ENCODE data around the gene C16orf95. TPM values are rescaled to one million over a fixed set of nuclear protein-coding genes. Genes with fewer than 3 reads are reported as not detected.
A peak's percentile ranks its signal among the peaks of the same experiment; 100 is the strongest.
"Not testable (repeated sequence)": the region's sequence is repeated elsewhere in the genome, so short reads cannot be mapped to it uniquely, and the experiment has no call there.

C16orf95 gene
- total RNA-seq (1 to 10 TPM; 7.5 to 8.4 TPM), polyA plus RNA-seq (2.5 TPM)

GRCh38 chr16:87316923-87317749 lies at the start of gene C16orf95:
TSS of gene C16orf95 (minus strand) at chr16:87317392. CDS start at chr16:87317242, 150 bp downstream.
- Histone ChIP-seq H3K36me3 (ENCODE audit: insufficient read depth, low read length) (no peaks in the 10 kb centered on the region), H3K27ac (ENCODE audit: low read depth, low read length) (peak within 1 kb of the TSS; percentile 91), H3K4me3 (ENCODE audit: low read length) (peak within 1 kb of the TSS; percentile 90), H3K4me1 (ENCODE audit: insufficient read depth, low read length) (peaks cover 9% of the 10 kb centered on the region), H3K27me3 (ENCODE audit: insufficient read depth, low read length, poor library complexity, severe bottlenecking) (no peaks in the 10 kb centered on the region), H3K9me3 (ENCODE audit: low read length) (no peaks in the 10 kb centered on the region)
- Mint-ChIP-seq H3K27me3 (no peaks in the 10 kb centered on the region), H3K4me3 (peak within 1 kb of the TSS; percentile 89 to 99 (median 94)), H3K36me3 (peaks cover 0 to 10% (median 0%) of the 10 kb centered on the region in 3 donors), H3K27ac (peak within 1 kb of the TSS; percentile 88 to 99 (median 95)), H3K4me1 (peaks cover 13 to 21% (median 15%) of the 10 kb centered on the region in 3 donors), H3K9me3 (no peaks in the 10 kb centered on the region)
- DNase-seq: peak; percentile 93 to 97 (median 96)
- ChIA-PET CTCF (interaction anchor here (1.0 to 4.1 kb wide), 6 partner anchors 17 to 318 kb away, joined by 3 to 30 read pairs (median 6); partner anchors contain the start of gene FBXO31), POLR2A (interaction anchor here (0.7 to 2.5 kb wide), 5 partner anchors 14 to 453 kb away, joined by 3 to 22 read pairs (median 3); partner anchors contain the start of genes FBXO31 and MAP1LC3B)

GRCh38 chr16:87366930-87367329 lies 49.7 kb upstream of the C16orf95 start:
- no peak overlapping the region for H3K4me3 ChIP-seq (ENCODE audit: low read length)
- no peaks in the 10 kb centered on the region for H3K27me3 ChIP-seq (ENCODE audit: insufficient read depth, low read length, poor library complexity, severe bottlenecking)
- ChIA-PET POLR2A (no interaction called here), CTCF (no interaction called here)
- Mint-ChIP-seq H3K4me3 (no peak overlapping the region), H3K27me3 (no peaks in the 10 kb centered on the region), H3K36me3 (peaks cover 0 to 51% (median 6%) of the 10 kb centered on the region in 3 donors), H3K4me1 (peaks cover 38 to 75% (median 53%) of the 10 kb centered on the region in 3 donors), H3K27ac (no peak overlapping the region), H3K9me3 (no peaks in the 10 kb centered on the region)
- no peaks in the 10 kb centered on the region for H3K4me1 ChIP-seq (ENCODE audit: insufficient read depth, low read length)
- no peak overlapping the region for H3K27ac ChIP-seq (ENCODE audit: low read depth, low read length)
- DNase-seq: no peak
- no peaks in the 10 kb centered on the region for H3K9me3 ChIP-seq (ENCODE audit: low read length)
- H3K36me3 ChIP-seq (ENCODE audit: insufficient read depth, low read length): no peaks in the 10 kb centered on the region

GRCh38 chr16:87366288-87366687 lies 49.1 kb upstream of the C16orf95 start:
- H3K27ac Mint-ChIP-seq: peak overlapping the region in 2 of 8 donors; percentile 65 to 79
- H3K4me1 ChIP-seq (ENCODE audit: insufficient read depth, low read length): no peaks in the 10 kb centered on the region
- CTCF ChIA-PET: no interaction called here

GRCh38 chr16:87365021-87365713 lies 48.0 kb upstream of the C16orf95 start:
- Histone ChIP-seq H3K27me3 (ENCODE audit: insufficient read depth, low read length, poor library complexity, severe bottlenecking) (no peaks in the 10 kb centered on the region), H3K27ac (ENCODE audit: low read depth, low read length) (no peak overlapping the region), H3K36me3 (ENCODE audit: insufficient read depth, low read length) (peaks cover under 1% of the 10 kb centered on the region), H3K9me3 (ENCODE audit: low read length) (no peaks in the 10 kb centered on the region), H3K4me3 (ENCODE audit: low read length) (no peak overlapping the region), H3K4me1 (ENCODE audit: insufficient read depth, low read length) (no peaks in the 10 kb centered on the region)
- POLR2A ChIA-PET: no interaction called here
- no peak overlapping the region for H3K4me3 Mint-ChIP-seq
- peaks cover 30 to 60% (median 47%) of the 10 kb centered on the region in 3 donors for H3K4me1 Mint-ChIP-seq
- CTCF ChIA-PET: no interaction called here
- DNase-seq: no peak
- H3K27ac Mint-ChIP-seq: peak overlapping the region in 3 of 8 donors; percentile 25 to 60 (median 27)
- no peaks in the 10 kb centered on the region for H3K27me3 Mint-ChIP-seq
- H3K36me3 Mint-ChIP-seq: peaks cover 0 to 63% (median 7%) of the 10 kb centered on the region in 3 donors
- no peaks in the 10 kb centered on the region for H3K9me3 Mint-ChIP-seq

More at GRCh38 chr16:87366288-87366687, 49.1 kb upstream of the C16orf95 start:
- peaks cover 34 to 69% (median 50%) of the 10 kb centered on the region in 3 donors for H3K4me1 Mint-ChIP-seq
- POLR2A ChIA-PET: no interaction called here
- H3K9me3 Mint-ChIP-seq: no peaks in the 10 kb centered on the region
- H3K27ac ChIP-seq (ENCODE audit: low read depth, low read length): no peak overlapping the region
- H3K27me3 ChIP-seq (ENCODE audit: insufficient read depth, low read length, poor library complexity, severe bottlenecking): no peaks in the 10 kb centered on the region
- no peaks in the 10 kb centered on the region for H3K27me3 Mint-ChIP-seq
- H3K36me3 Mint-ChIP-seq: peaks cover 0 to 54% (median 6%) of the 10 kb centered on the region in 3 donors
- no peaks in the 10 kb centered on the region for H3K36me3 ChIP-seq (ENCODE audit: insufficient read depth, low read length)
- H3K9me3 ChIP-seq (ENCODE audit: low read length): no peaks in the 10 kb centered on the region
- peak overlapping the region in 1 of 7 donors; percentile 15 for H3K4me3 Mint-ChIP-seq
- DNase-seq: no peak
- no peak overlapping the region for H3K4me3 ChIP-seq (ENCODE audit: low read length)

- H3K36me3 ChIP-seq (ENCODE audit: insufficient read depth, low read length): peaks cover 13% of the 10 kb centered on the region
- no peaks in the 10 kb centered on the region for H3K27me3 Mint-ChIP-seq
- H3K4me1 Mint-ChIP-seq: peaks cover 23 to 51% (median 42%) of the 10 kb centered on the region in 3 donors
- no peak overlapping the region for H3K4me3 ChIP-seq (ENCODE audit: low read length)
- ChIA-PET CTCF (no interaction called here), POLR2A (no interaction called here)
- H3K4me1 ChIP-seq (ENCODE audit: insufficient read depth, low read length): no peaks in the 10 kb centered on the region
- H3K27me3 ChIP-seq (ENCODE audit: insufficient read depth, low read length, poor library complexity, severe bottlenecking): no peaks in the 10 kb centered on the region
- H3K4me3 Mint-ChIP-seq: no peak overlapping the region
- H3K27ac ChIP-seq (ENCODE audit: low read depth, low read length): no peak overlapping the region
- H3K9me3 ChIP-seq (ENCODE audit: low read length): no peaks in the 10 kb centered on the region
- no peaks in the 10 kb centered on the region for H3K9me3 Mint-ChIP-seq
- peaks cover 0 to 73% (median 12%) of the 10 kb centered on the region in 3 donors for H3K36me3 Mint-ChIP-seq
- DNase-seq: no peak
- peak overlapping the region in 6 of 8 donors; percentile 4 to 70 (median 60) for H3K27ac Mint-ChIP-seq
Observed at GRCh38 chr16:87363771-87364455, 46.7 kb upstream of the C16orf95 start.

- H3K27me3 ChIP-seq (ENCODE audit: insufficient read depth, low read length, poor library complexity, severe bottlenecking); H3K9me3 ChIP-seq (ENCODE audit: low read length); CTCF ChIA-PET; H3K27me3 Mint-ChIP-seq; H3K4me1 ChIP-seq (ENCODE audit: insufficient read depth, low read length); H3K9me3 Mint-ChIP-seq; DNase-seq; H3K27ac ChIP-seq (ENCODE audit: low read depth, low read length); H3K4me3 Mint-ChIP-seq; H3K4me3 ChIP-seq (ENCODE audit: low read length): not testable (repeated sequence)
- Mint-ChIP-seq H3K36me3 (peaks cover 0 to 82% (median 16%) of the 10 kb centered on the region in 3 donors), H3K4me1 (peaks cover 17 to 42% (median 34%) of the 10 kb centered on the region in 3 donors), H3K27ac (peak overlapping the region in 4 of 8 donors; percentile 1 to 90 (median 32))
- H3K36me3 ChIP-seq (ENCODE audit: insufficient read depth, low read length): peaks cover 13% of the 10 kb centered on the region
- POLR2A ChIA-PET: interaction anchor here (0.5 kb wide), 1 partner anchor 386 kb away, joined by 4 read pairs; no protein-coding TSS in a partner anchor
Observed at GRCh38 chr16:87362828-87363559, 45.8 kb upstream of the C16orf95 start.

GRCh38 chr16:87361916-87362619 lies 44.9 kb upstream of the C16orf95 start:
- H3K4me3 ChIP-seq (ENCODE audit: low read length): no peak overlapping the region
- Mint-ChIP-seq H3K4me1 (peaks cover 15 to 32% (median 26%) of the 10 kb centered on the region in 3 donors), H3K36me3 (peaks cover 0 to 78% (median 16%) of the 10 kb centered on the region in 3 donors), H3K4me3 (no peak overlapping the region), H3K27ac (no peak overlapping the region), H3K9me3 (no peaks in the 10 kb centered on the region), H3K27me3 (no peaks in the 10 kb centered on the region)
- no peaks in the 10 kb centered on the region for H3K4me1 ChIP-seq (ENCODE audit: insufficient read depth, low read length)
- ChIA-PET CTCF (no interaction called here), POLR2A (no interaction called here)
- H3K27me3 ChIP-seq (ENCODE audit: insufficient read depth, low read length, poor library complexity, severe bottlenecking): no peaks in the 10 kb centered on the region
- H3K36me3 ChIP-seq (ENCODE audit: insufficient read depth, low read length): peaks cover 13% of the 10 kb centered on the region
- DNase-seq: no peak
- no peak overlapping the region for H3K27ac ChIP-seq (ENCODE audit: low read depth, low read length)
- no peaks in the 10 kb centered on the region for H3K9me3 ChIP-seq (ENCODE audit: low read length)

Data from CD8-positive, alpha-beta memory T cell (primary cell).